Osteoblast (primary cell): Measurements from ENCODE around the gene C12orf54. TPM values are rescaled to one million over a fixed set of nuclear protein-coding genes. Genes with fewer than 3 reads are reported as not detected.
"Not testable (repeated sequence)": the region's sequence is repeated elsewhere in the genome, so short reads cannot be mapped to it uniquely, and the experiment has no call there.

Experiments
- DNase-seq: peaks from one replicate; pipeline ENCODE4 v3.0.0; 2011; ENCODE audit warnings: low spot score, mixed read lengths; ENCODE audit not compliant: insufficient read length; ENCODE audit errors: missing footprints
- H2AFZ ChIP-seq: 2 replicates; pipeline ENCODE4 v1.6.0; 2011; ENCODE audit warnings: mild to moderate bottlenecking, low read length
- H3K27ac ChIP-seq: 2 replicates; pipeline ENCODE4 v1.5.1; 2011; ENCODE audit warnings: mild to moderate bottlenecking, low read depth, low read length, moderate library complexity
- H3K27me3 ChIP-seq: 2 replicates; pipeline ENCODE4 v1.6.0; 2012; ENCODE audit warnings: mild to moderate bottlenecking, control low read depth, inconsistent platforms, low read length, moderate library complexity; ENCODE audit not compliant: insufficient read depth
- H3K36me3 ChIP-seq: 2 replicates; pipeline ENCODE4 v1.5.1; 2011; ENCODE audit warnings: mild to moderate bottlenecking, low read length, control low read depth, moderate library complexity; ENCODE audit not compliant: insufficient read depth
- H3K4me1 ChIP-seq: 2 replicates; pipeline ENCODE4 v1.5.1; 2011; ENCODE audit warnings: mild to moderate bottlenecking, low read length, control low read depth, moderate library complexity; ENCODE audit not compliant: insufficient read depth
- H3K4me2 ChIP-seq: 2 replicates; pipeline ENCODE4 v1.6.0; 2011; ENCODE audit warnings: mild to moderate bottlenecking, low read length; ENCODE audit not compliant: insufficient read depth
- H3K4me3 ChIP-seq: fragments of 200-600 bp; sonication (generic); 3 replicates; pipeline ENCODE4 v1.5.1; 2012; ENCODE audit warnings: mild to moderate bottlenecking, low read length, inconsistent platforms; ENCODE audit not compliant: insufficient read depth
- H3K79me2 ChIP-seq: 2 replicates; pipeline ENCODE4 v1.6.0; 2012; ENCODE audit warnings: mild to moderate bottlenecking, low read length, control low read depth, inconsistent platforms; ENCODE audit not compliant: insufficient read depth
- H3K9me3 ChIP-seq: 2 replicates; pipeline ENCODE4 v1.5.1; 2011; ENCODE audit warnings: low read depth, low read length, control low read depth
- H4K20me1 ChIP-seq: 2 replicates; pipeline ENCODE4 v1.6.0; 2012; ENCODE audit warnings: mild to moderate bottlenecking, low read length, control low read depth; ENCODE audit not compliant: insufficient read depth
- total RNA-seq: library from RNA; depleted of rRNA; stranded (reverse); fragments of >200 nt; gene quantifications from 2 replicates; pipeline ENCODE4 v1.2.3, GENCODE V29; 2012
- TF ChIP-seq, protein P1 (sequence below): IDR thresholded peaks from 2 replicates; pipeline ENCODE4 v1.5.1; 2011; ENCODE audit warnings: mild to moderate bottlenecking, low read depth, low read length, moderate library complexity; ENCODE audit errors: extremely low read depth

The C12orf54 gene
- total RNA-seq, 1 donor = not detected

DNA sequence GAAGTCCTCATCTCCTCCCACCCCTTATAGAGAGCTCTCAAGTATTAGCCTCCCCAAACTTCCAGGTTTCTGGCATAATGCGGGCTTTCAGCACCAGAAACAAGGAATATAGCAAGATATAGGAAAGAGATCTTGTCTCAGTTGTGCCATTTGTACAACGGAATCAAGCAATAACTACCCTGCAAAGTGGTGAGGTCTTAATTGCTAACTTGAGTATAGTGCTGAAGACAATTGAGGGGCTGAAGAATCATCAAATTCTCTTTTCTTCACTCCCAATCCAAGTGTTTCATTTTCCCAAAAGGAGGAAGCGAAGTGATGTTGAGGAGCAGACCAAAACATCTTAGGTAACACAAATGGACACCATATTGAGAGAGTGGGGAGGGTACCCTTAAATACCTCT lies 36.8 kb upstream of the C12orf54 start:
- Histone ChIP-seq H3K27ac (no peak overlapping the region), H3K4me1 (no peaks in the 10 kb centered on the region), H3K4me3 (no peak overlapping the region), H3K36me3 (no peaks in the 10 kb centered on the region), H3K27me3 (peaks cover 3% of the 10 kb centered on the region), H3K9me3 (no peaks in the 10 kb centered on the region), H4K20me1 (no peaks in the 10 kb centered on the region), H2AFZ (no peak overlapping the region), H3K4me2 (no peak overlapping the region), H3K79me2 (no peaks in the 10 kb centered on the region)
- TF ChIP-seq, protein P1, sequence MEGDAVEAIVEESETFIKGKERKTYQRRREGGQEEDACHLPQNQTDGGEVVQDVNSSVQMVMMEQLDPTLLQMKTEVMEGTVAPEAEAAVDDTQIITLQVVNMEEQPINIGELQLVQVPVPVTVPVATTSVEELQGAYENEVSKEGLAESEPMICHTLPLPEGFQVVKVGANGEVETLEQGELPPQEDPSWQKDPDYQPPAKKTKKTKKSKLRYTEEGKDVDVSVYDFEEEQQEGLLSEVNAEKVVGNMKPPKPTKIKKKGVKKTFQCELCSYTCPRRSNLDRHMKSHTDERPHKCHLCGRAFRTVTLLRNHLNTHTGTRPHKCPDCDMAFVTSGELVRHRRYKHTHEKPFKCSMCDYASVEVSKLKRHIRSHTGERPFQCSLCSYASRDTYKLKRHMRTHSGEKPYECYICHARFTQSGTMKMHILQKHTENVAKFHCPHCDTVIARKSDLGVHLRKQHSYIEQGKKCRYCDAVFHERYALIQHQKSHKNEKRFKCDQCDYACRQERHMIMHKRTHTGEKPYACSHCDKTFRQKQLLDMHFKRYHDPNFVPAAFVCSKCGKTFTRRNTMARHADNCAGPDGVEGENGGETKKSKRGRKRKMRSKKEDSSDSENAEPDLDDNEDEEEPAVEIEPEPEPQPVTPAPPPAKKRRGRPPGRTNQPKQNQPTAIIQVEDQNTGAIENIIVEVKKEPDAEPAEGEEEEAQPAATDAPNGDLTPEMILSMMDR = no peak
- DNase-seq = no peak

GRCh38 chr12:48446161-48446776 lies 36.0 kb upstream of the C12orf54 start:
- H3K9me3 ChIP-seq = no peaks in the 10 kb centered on the region
- peaks cover 3% of the 10 kb centered on the region for H3K27me3 ChIP-seq
- no peak overlapping the region for H3K4me2 ChIP-seq
- no peaks in the 10 kb centered on the region for H3K4me1 ChIP-seq
- TF ChIP-seq, protein P1 = no peak
- H3K27ac ChIP-seq = no peak overlapping the region
- H3K36me3 ChIP-seq = no peaks in the 10 kb centered on the region
- no peaks in the 10 kb centered on the region for H3K79me2 ChIP-seq
- no peak for DNase-seq
- H4K20me1 ChIP-seq = no peaks in the 10 kb centered on the region
- H3K4me3 ChIP-seq = no peak overlapping the region
- no peak overlapping the region for H2AFZ ChIP-seq

DNA sequence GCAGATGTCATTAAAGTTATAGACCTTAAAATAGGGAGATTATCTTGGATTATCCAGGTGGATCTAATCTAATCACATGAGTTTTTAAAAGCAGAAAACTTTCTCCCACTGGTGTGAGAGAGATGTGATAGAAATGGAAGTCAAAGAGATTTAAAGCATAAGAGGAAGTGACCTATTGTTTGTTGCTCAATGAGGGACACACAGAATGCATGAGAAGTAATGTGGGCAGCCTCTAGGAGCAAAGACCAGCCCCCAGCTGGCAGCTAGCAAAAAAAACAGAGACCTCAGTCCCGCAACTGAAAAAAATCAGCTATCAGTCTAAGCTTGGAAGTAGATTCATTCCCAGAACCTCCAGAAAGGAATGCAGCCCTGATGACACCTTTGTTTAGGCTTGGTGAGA lies 34.5 kb upstream of the C12orf54 start:
- H3K4me2 ChIP-seq = no peak overlapping the region
- no peak overlapping the region for H3K4me3 ChIP-seq
- no peaks in the 10 kb centered on the region for H4K20me1 ChIP-seq
- no peak for DNase-seq
- no peaks in the 10 kb centered on the region for H3K36me3 ChIP-seq
- H3K9me3 ChIP-seq = no peaks in the 10 kb centered on the region
- H3K27me3 ChIP-seq = peaks cover 3% of the 10 kb centered on the region
- no peak overlapping the region for H2AFZ ChIP-seq
- no peaks in the 10 kb centered on the region for H3K79me2 ChIP-seq
- H3K4me1 ChIP-seq = no peaks in the 10 kb centered on the region
- TF ChIP-seq, protein P1 = no peak
- H3K27ac ChIP-seq = no peak overlapping the region

- Histone ChIP-seq H3K79me2 (no peaks in the 10 kb centered on the region), H3K4me1 (no peaks in the 10 kb centered on the region), H3K4me2 (no peak overlapping the region), H3K27me3 (peaks cover under 1% of the 10 kb centered on the region), H3K36me3 (no peaks in the 10 kb centered on the region), H3K27ac (no peak overlapping the region), H3K4me3 (no peak overlapping the region), H2AFZ (no peak overlapping the region), H4K20me1 (no peaks in the 10 kb centered on the region), H3K9me3 (no peaks in the 10 kb centered on the region)
- TF ChIP-seq, protein P1 = no peak
- DNase-seq = no peak
Observed at GRCh38 chr12:48451372-48451771, 30.9 kb upstream of the C12orf54 start.

DNA sequence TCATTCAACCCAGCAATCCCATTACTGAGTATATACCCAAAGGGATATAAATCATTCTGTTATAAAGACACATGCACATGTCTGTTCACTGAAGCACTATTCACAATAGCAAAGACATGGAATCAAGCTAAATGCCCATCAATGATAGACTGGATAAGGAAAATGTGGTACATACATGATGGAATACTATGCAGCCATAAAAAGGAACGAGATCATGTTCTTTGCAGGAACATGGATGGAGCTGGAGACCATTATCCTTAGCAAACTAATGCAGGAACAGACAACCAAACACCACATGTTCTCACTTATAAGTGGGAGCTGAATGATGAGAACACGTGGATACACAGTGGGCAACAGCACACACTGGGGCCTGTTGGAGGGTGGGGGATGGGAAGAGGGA lies 29.3 kb upstream of the C12orf54 start:
- not testable (repeated sequence) for DNase-seq, H4K20me1 ChIP-seq, H3K79me2 ChIP-seq, H3K4me2 ChIP-seq, H3K27me3 ChIP-seq, H2AFZ ChIP-seq, H3K36me3 ChIP-seq, H3K27ac ChIP-seq, H3K9me3 ChIP-seq, H3K4me1 ChIP-seq, H3K4me3 ChIP-seq
